GM19351 (cell line): Measurements from ENCODE around the gene FOXR1.
"Not testable (repeated sequence)": the region's sequence is repeated elsewhere in the genome, so short reads cannot be mapped to it uniquely, and the experiment has no call there.

Experiments
- ATAC-seq: cut with Tn5 transposase; IDR thresholded peaks from one replicate; pipeline ENCODE4 v1.9.1; 2021; ENCODE audit warnings: mild to moderate bottlenecking, moderate library complexity; ENCODE audit not compliant: unreplicated experiment

Gene FOXR1

GRCh38 chr11:118939953-118940598 lies 31.5 kb upstream of the FOXR1 start:
- ATAC-seq: no peak

DNA sequence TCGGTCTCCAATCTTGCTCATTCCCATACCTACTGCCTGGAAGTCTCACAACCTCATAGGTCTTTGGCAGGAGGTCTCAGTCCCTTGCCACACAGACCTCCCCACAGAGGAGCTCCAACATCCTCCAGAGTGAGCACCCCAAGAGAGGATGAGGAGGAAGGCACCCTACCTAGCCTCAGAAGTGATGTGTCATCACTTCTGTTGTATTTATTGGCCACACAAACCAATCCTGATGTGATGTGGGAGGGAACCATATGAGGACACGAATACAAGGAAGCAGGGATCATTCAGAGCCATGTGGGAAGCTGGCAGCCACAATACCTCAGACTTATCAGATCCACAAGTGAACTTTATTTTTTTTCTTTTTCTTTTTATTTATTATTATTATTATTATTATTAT lies 24.5 kb upstream of the FOXR1 start:
- ATAC-seq: no peak

DNA sequence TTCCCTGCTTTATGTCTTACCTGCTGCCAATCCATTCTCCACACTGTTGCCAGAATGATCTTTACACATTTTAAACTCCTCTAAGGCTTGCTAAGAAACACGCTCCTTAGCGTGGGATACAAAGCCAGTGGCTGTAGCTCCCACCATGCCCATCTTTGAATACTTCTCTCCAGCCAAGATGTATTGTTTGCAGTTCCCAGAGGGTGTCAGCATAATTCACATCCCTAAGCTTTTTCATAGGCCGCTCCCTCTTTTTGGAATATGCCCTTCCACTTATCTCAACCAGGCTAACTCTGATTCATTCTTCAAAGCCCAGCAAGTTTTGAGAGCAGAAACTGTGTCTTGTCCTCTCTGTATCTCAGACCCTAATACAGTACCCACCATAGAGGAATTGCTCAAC lies 23.6 kb upstream of the FOXR1 start:
- no peak for ATAC-seq

DNA sequence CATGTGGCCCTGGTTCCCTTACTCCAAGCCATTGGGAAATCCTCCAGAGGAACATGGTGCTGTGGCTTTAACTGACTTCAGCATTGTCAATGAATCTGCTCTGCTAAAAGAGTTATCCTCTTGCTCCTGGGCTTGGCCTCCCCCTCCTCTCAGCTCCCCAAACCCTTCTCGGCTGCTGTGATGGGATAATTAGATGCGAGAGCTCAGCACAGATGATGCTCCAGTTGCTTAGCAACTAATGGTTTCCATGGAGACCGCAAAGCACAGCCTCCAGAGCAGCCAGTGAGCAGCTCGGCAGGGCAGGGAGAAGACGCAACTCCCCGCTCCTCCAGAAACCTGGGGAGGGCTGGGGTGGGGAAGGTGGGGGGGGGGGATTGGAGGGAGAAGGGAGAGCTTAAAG lies 18.3 kb upstream of the FOXR1 start:
- ATAC-seq: no peak

DNA sequence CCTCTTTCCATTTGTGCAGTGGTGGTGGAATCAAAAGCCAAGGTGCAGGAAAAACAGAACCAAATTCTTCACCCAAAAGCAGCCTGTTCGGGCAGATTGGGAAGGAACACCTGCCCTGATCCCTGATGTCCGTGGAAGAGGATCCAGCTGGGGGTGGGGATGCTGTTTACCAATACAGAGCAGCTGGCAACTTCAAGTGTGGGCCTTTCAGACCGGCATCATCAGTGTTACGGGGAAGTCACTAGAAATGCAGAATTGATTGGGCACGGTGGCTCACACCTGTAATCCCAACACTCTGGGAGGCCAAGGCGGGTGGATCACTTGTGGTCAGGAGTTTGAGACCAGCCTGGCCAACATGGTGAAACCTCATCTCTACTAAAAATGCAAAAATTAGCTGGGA lies 17.6 kb upstream of the FOXR1 start:
- not testable (repeated sequence) for ATAC-seq

GRCh38 chr11:118956094-118956846 lies 15.3 kb upstream of the FOXR1 start, which contains the start of gene UPK2:
Gene UPK2, plus strand, starts transcription at chr11:118956298. Its CDS starts 53 bp downstream, at chr11:118956351.
- ATAC-seq: peak; percentile 75

DNA sequence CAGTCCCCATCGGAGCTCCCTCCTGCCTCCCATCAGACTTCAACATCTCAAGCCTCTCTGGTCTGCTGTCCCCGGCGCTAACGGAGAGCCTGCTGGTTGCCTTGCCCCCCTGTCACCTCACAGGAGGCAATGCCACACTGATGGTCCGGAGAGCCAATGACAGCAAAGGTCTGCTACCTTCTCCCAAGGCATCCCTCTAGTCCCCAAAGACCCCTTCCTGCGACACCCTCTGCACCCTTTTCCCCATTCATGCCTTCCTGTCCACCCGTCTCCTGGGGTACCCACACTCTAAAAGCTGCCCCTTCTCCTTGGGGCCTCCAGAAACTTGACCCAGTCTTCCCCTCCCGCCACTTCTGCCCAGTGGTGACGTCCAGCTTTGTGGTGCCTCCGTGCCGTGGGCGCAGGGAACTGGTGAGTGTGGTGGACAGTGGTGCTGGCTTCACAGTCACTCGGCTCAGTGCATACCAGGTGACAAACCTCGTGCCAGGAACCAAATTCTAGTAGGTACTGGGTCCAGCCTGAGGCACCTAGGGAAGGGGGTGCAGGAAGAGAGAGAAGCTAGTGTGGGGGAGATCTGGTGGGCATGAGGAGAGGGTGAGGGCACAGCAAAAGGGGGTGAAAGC lies 14.6 kb upstream of the FOXR1 start:
- no peak for ATAC-seq

DNA sequence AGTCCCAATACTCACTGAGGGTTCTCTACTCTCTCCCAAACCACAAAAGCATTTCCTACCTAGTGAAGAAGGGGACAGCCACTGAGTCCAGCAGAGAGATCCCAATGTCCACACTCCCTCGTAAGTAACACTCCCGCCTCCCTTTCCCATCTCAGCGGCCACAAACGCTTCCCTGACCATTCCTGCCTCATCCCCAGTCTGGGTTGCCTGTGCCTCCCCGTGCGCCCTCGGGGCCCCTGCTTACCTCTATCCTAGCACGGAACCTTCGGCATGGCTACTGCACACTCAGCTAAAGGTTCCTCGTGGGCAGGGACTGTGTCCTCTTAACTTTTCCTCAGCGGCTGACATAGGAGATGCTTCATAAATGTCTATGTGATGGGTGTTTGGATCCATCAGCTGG lies 14.0 kb upstream of the FOXR1 start:
- no peak for ATAC-seq

GRCh38 chr11:118957968-118958367 lies 13.6 kb upstream of the FOXR1 start:
- ATAC-seq: no peak

GRCh38 chr11:118958577-118958976 lies 13.0 kb upstream of the FOXR1 start:
- no peak for ATAC-seq

DNA sequence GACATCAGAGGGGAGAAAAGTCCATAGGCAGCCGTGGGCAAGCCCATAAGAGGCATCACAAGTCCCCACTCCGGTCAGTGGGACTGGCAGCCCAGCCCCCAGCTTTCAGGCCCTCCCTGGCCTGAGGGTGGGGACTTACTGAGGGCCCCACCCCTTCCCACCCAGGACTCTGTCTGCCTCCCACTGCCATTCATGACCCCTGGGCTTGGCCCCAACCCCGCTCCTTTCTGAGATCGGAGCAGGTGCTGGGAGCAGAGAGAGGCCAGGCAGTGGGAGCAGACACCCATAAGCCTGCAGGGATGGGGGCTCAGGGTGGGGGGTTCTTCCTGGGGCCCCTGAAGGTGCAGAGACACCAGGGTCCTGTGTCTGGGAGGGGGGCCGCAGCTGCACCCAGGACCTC lies 10.4 kb upstream of the FOXR1 start:
- no peak for ATAC-seq

DNA sequence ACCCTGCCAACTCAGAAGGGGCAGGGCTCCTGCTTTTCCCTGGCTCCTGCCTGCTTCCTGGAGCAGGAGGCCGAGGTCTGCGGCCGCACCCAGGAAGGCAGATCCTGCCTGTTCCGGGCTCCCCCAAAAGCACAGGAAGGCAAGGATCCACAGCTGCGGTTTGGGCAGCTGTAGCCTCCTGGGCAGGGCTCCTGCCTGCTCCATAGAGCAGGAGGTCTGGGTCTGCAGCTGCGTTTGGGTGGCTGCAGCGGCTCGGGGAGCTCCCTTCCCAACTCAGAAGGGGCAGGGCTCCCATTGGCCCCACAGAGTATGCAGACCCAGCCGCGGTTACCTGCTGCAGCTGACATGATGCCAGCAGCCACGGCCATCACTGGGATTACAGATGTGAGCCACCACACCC lies 10.0 kb upstream of the FOXR1 start:
- ATAC-seq: no peak

GRCh38 chr11:118969508-118969907 lies 2.1 kb upstream of the FOXR1 start:
- ATAC-seq: not testable (repeated sequence)

DNA sequence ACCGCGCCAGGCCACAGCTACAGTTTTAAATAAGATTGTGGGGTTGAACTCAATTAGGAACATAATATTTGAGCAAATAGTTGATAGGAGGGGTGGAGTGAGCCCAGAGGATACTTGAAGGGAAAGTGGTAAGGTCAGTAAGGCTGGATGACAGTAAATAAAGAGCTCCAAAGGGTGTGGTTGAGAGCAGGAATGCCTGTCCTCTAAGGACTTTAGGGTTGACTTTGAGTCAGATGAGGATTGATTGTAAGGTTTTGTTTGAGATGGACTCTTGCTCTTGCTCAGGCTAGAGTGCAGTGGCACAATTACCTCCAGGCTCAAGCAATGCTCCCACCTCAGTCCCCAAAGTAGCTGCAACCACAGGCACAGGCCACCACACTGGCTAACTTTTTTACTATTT lies 2.4 kb downstream of the FOXR1 start:
- no peak for ATAC-seq

DNA sequence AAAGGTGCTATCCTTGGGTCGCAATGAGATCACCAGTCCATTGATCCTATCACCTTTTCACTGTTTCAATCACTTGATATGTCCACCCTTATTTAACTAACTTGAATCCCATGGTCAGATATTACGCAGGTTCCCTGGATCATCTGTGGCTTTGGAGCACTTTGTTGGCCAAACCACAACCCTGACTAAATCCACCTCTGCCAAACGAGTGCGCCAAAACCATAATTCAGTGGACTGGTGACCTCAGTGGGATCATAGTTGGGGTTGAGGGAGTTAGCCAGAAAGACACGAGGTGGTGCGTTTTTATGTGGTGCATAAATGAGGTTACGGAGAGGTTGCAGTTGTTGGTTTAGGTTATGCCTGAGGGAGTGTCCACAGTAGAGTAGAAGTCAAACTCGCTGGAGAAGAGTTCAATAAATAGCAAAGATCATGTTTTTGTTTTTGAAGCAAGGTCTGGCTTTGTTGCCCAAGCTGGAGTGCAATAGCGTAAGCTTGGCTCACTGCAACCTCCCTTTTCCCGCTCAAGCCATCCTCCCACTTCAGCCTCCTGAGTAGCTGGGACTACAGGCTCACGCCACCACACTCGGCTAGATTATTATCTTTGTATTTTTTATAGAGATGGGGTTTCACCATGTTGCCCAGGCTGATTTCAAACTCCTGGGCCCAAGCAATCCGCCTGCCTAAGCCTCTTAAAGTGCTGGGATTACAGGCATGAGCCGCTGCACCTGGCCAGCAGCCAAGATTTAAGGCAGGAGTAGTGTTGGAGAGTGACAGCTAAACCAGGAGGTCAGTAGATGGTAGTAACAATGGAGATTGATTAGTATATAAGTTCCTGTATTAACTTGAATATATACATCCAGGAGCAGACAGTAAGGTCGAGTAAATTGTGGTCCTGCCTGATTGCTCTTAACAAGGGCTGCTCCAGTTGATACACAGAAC lies 4.5 kb downstream of the FOXR1 start:
- no peak for ATAC-seq

DNA sequence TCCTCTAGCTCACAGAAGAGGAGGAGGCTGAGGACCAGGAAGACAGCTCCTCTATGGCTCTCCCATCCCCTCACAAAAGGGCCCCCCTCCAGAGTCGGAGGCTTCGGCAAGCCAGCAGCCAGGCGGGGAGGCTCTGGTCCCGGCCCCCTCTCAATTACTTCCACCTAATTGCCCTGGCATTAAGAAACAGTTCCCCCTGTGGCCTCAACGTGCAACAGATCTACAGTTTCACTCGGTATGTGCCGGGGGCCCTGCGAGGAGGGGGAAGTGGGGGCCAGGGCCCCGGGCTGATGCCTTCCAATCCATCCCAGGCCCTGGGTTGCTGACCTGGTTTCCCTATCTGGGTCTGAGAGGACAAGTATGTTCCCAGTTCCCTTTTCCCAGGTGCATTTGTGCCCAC lies 7.9 kb downstream of the FOXR1 start:
- no peak for ATAC-seq

GRCh38 chr11:118980191-118980881 lies 8.8 kb downstream of the FOXR1 start:
- ATAC-seq: no peak

DNA sequence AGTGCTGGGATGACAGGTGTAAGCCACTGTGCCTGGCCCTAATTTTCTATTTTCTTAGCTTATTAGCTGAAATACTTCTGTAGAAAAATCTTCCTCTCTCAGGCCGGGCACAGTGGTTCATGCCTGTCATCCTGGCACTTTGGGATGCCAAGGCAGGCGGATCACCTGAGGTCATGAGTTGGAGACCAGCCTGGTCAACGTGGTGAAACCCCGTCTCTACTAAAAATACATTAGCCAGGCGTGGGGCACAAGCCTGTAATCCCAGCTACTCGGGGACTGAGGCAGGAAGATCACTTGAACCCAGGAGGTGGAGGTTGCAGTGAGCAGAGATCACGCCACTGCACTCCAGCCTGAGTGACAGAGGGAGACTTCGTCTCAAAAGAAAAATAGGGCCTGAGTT lies 12.8 kb downstream of the FOXR1 start:
- not testable (repeated sequence) for ATAC-seq

DNA sequence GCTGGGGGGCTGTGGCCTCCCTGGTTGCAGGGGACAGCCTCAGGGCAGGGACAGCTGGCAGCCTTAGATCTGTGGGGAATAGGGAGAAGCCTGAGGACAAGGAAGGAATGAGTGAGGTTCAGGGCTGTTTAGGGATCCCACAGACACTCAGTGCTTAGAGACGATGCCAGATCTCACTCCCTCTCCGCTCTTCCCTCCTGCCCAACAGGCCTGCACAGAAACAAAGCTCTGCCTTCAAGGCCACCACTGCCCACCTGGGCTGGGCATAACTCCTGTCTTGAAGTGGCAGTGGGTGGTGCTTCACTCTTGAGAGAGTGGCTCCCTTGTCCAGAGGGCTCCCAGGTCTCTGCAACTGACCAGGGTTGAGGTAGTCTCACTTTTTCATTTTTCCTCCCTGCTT lies 13.3 kb downstream of the FOXR1 start:
- no peak for ATAC-seq

- ATAC-seq: no peak
Observed at GRCh38 chr11:118988280-118988679, 16.7 kb downstream of the FOXR1 start.
